Fibroblast of lung (primary cell): Measurements from ENCODE around the gene XCR1.

ENCODE experiments used
- CTCF ChIP-seq, 2 donors: IDR thresholded peaks in 1 of 2; conservative IDR thresholded peaks in 1 of 2; 1 replicate in 1 of 2; 2 replicates in 1 of 2; pipeline ENCODE4 v1.5.1; 2011 to 2012; ENCODE audit warnings: low read length in 2 of 2, control low read depth in 1 of 2, inconsistent platforms in 1 of 2, low read depth in 1 of 2, mild to moderate bottlenecking in 1 of 2
- EZH2 ChIP-seq: IDR thresholded peaks from 2 replicates; pipeline ENCODE4 v1.5.1; 2012; ENCODE audit warnings: low read length, control low read depth, mild to moderate bottlenecking; ENCODE audit errors: missing control alignments

GRCh38 chr3:46070595-46071093 is 43.4 kb upstream of the XCR1 start:
- TF ChIP-seq CTCF (conservative IDR thresholded peaks at IDR 0.05 in 1 of 2, IDR thresholded peaks at IDR 0.05 in 1 of 2; ENCODE audit: low read depth in 1 of 2, low read length in 2 of 2) (no peak), EZH2 (no peak)
